Measurements from ENCODE around the gene TBX21.

Gene TBX21

DNA sequence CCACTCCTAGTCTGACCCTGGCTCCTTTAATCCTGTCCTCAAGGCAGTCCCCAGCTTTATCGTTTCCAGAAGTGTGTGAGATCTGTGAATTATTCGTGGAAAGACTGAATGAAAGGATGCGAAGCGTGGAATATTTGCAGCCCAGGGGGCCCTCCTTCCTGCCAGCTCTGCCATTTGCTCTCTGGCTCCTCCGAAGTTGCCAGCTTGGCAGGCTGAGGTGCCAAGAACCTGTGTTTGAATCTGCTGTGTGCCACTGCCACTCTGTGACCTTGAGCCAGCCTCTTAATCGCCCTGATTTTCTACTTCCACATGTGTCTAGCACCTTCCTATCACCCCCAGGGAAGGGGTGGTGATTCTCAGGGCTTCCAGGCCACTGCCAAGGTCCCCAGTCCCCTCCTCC lies 28.3 kb upstream of the TBX21 start:
- no peak for DNase-seq (ENCODE audit: low spot score)
- Histone ChIP-seq H3K27ac (no peak overlapping the region), H3K4me3 (no peak overlapping the region)
- TF ChIP-seq, protein P1, sequence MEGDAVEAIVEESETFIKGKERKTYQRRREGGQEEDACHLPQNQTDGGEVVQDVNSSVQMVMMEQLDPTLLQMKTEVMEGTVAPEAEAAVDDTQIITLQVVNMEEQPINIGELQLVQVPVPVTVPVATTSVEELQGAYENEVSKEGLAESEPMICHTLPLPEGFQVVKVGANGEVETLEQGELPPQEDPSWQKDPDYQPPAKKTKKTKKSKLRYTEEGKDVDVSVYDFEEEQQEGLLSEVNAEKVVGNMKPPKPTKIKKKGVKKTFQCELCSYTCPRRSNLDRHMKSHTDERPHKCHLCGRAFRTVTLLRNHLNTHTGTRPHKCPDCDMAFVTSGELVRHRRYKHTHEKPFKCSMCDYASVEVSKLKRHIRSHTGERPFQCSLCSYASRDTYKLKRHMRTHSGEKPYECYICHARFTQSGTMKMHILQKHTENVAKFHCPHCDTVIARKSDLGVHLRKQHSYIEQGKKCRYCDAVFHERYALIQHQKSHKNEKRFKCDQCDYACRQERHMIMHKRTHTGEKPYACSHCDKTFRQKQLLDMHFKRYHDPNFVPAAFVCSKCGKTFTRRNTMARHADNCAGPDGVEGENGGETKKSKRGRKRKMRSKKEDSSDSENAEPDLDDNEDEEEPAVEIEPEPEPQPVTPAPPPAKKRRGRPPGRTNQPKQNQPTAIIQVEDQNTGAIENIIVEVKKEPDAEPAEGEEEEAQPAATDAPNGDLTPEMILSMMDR (IDR thresholded peaks at IDR 0.05), result no peak

DNA sequence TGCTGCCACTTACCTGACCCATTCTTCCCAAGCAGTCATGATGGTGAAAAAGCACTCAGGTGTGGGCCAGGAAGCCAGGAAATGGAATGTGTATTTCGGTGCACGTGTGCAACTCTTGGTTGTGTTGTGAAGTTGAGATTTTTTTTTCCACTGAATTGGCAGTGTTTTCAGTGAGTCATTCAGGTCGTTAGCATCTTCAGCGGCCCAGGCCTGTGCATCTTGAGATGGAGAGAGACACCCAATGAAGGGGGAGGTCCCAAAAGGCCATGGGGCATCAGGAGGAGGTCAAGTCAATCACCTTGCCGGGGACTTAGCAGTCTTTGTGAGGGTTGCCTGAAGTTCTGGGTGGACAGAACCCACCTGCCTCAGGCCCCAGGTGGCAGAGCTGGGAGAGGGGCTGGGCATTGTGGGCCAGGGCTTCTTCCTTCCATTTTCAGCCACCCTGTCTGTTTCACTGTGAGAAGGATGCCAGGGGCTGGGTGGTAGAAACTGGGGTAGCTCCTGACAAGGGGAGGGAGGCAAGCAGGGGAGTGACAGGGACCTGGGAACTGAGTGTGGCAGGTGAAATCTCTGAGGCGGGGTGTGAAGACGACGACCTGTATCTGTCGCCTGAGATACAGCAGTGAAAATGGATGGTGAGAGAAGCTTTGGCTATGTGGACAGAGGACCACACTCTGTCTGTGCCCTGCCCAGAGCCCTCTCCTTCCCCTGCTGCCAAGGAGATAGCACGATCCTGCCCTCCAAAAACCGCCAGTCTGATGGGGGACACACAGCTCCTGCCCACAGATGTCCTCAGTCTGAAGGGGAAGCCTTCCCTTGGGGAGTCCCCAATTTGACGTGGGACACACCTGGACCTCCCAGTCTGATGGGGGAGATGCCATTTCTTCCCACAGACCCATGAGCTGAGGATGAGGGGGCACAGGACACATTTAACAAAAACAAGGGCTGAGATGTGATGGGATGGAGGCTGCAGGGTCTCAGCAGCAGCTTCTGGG lies 27.2 kb upstream of the TBX21 start:
- TF ChIP-seq, protein P1 (IDR thresholded peaks at IDR 0.05), result no peak
- Histone ChIP-seq H3K4me3 (no peak overlapping the region), H3K27ac (peak overlapping the region in 1 of 2 donors; percentile 53)
- DNase-seq (ENCODE audit: low spot score), result no peak

DNA sequence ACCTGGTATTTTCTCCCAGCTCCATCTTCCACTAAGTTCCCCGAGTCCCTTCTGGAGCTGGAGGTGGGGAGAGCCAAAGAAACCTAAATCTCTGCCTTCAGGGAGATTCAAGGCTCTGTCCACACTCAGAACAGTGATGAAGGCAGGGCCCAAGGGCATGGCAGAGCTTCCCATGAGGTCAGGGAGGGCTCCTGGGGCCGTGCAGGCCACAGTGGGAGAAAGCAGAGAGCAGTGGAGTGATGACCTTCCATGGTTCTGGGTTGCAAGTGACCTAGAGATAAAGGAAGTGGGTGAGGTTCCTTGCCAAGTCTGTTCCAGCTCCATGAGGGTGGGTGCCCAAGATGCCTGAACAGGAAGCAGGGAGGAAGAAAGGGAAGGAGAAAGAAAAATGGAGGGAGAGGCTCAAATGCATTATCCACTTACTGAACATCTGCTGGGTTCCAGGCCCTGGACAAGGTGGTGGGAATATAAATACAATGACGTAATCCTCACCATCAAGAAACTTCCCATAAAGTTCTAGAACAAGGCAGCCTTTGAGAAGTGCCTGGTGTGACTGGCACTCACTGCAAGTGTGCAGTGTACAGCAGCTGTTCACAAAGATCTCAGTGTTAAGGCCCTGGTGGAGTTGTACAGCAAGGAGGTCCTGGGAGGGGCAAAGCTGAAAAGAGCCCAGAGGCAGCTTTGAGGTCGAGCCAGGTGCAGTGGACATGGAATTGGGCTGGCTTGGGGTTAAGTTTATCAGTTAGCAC lies 25.8 kb upstream of the TBX21 start:
- no peak for DNase-seq (ENCODE audit: low spot score)
- H3K27ac ChIP-seq, result peak overlapping the region in 1 of 2 donors; percentile 53
- TF ChIP-seq, protein P1 (IDR thresholded peaks at IDR 0.05), result no peak
- no peak overlapping the region for H3K4me3 ChIP-seq

DNA sequence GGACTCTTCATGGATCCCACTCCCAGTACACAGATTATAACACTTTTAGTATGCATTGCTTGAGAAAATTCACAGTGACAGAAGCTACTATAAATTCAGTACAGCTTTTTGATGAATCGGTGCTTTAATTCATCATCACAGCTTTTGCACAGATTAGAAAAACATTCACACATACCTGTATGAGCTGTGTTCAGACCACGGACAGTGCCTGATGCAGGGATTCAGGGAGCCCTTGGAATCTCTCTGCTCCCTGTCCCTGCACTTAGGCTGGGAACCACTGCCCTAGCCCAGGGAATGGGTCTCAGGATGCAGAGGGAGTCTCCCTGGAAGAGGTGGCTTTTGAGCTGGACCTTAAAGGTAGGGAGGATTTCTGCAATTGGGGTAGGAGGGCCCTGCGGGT lies 25.2 kb upstream of the TBX21 start:
- TF ChIP-seq, protein P1 (IDR thresholded peaks at IDR 0.05), result no peak
- Histone ChIP-seq H3K4me3 (peak overlapping the region; percentile 77), H3K27ac (peak overlapping the region in 1 of 2 donors; percentile 70)
- DNase-seq (ENCODE audit: low spot score), result no peak

DNA sequence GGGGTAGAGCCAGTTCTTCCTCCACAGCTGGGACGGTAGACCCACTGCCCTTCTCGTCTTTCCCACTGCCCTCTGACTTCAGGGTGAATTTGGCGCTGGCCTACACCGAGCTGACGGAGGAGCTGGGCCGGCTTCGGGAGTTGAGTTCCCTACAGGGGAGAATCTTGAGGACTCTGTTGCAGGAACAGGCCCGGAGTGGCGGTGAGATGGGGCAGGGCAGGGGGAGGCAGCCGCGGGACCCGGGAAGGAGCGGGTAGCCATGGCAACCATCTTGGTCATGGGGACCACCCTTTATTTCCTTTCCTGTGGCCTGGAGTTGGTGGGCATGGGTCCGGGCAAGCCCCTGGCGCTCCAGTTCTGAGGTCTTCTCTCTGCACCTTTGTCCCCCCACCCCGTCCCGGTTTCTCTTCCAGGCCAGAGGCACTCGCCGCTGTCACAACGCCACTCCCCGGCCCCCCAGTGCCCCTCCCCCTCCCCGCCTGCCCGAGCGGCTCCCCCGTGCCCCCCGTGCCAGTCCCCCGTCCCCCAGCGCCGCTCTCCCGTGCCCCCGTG lies 24.6 kb upstream of the TBX21 start:
- Histone ChIP-seq H3K27ac (peak overlapping the region in 1 of 2 donors; percentile 70), H3K4me3 (peak overlapping the region; percentile 77)
- DNase-seq (ENCODE audit: low spot score), result no peak
- TF ChIP-seq, protein P1 (IDR thresholded peaks at IDR 0.05), result no peak

DNA sequence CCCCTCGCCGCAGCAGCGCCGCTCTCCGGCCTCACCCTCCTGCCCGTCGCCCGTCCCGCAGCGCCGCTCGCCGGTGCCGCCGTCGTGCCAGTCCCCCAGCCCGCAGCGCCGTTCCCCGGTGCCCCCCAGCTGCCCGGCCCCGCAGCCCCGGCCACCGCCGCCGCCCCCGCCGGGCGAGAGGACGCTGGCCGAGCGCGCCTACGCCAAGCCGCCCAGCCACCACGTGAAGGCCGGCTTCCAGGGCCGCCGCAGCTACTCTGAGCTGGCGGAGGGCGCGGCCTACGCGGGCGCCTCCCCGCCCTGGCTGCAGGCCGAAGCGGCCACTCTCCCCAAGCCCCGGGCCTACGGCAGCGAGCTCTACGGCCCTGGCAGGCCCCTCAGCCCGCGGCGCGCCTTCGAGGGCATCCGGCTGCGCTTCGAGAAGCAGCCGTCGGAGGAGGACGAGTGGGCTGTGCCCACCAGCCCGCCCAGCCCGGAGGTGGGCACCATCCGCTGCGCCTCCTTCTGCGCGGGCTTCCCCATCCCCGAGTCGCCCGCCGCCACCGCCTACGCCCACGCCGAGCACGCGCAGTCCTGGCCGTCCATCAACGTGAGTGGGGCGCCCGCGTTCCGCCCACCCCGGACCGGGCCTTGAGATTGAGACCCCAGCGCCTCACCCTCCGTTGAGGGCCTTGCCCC lies 24.0 kb upstream of the TBX21 start:
- Histone ChIP-seq H3K4me3 (peak overlapping the region; percentile 77), H3K27ac (peak overlapping the region in 1 of 2 donors; percentile 70)
- no peak for DNase-seq (ENCODE audit: low spot score)
- TF ChIP-seq, protein P1 (IDR thresholded peaks at IDR 0.05), result no peak

Measured in coronary artery (tissue), 2 donors.